ENCODE results near the gene SFI1. TPM values are rescaled to one million over a fixed set of nuclear protein-coding genes. Genes with fewer than 3 reads are reported as not detected.

Gene SFI1
- total RNA-seq, 4 donors from 2014 or later, result 10.2 to 44.1 (median 33.3) TPM

DNA sequence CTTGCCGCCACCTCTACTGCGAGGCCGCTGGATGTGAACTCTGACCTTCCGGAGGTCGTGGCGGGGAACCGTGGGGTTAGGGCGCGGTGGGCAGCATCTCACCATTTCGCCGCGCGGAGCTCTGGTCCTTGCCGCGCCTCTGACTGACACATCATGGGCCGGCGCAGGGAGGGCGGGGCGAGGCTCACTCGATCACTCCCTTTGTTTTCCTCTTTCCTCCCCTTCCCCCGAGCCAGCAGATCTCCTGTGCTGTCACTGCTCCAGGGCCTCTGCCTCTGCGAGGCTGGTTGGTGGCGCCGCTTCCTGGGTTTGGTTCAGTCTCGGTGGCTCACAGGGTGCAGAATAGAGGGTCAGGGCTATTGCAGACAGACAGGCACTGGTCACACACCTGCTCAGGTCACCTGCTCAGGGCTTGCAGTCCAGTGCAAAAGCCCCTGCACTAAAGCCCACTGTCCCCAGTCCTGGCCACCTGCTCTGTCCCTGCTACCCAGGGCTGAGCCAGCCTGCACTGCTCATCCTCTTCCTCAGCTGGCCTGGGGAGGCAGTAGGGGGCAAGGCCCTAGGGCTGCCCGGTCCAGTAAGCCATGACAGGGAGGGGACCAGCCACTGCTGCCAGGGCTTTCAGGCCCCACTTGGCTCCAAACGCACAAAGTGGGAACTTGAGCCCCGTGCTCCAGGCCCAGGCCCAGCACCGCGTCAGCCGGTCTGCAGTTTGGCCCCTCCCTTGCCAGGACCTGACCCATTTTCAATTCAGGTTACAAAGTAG lies 129.5 kb downstream of the SFI1 start:
- H3K27ac ChIP-seq, result peak overlapping the region; percentile 57 to 66
- DNase-seq, result peak; percentile 71 to 73
- peaks cover 0 to 7% of the 10 kb centered on the region in 2 donors for H3K4me1 ChIP-seq

DNA sequence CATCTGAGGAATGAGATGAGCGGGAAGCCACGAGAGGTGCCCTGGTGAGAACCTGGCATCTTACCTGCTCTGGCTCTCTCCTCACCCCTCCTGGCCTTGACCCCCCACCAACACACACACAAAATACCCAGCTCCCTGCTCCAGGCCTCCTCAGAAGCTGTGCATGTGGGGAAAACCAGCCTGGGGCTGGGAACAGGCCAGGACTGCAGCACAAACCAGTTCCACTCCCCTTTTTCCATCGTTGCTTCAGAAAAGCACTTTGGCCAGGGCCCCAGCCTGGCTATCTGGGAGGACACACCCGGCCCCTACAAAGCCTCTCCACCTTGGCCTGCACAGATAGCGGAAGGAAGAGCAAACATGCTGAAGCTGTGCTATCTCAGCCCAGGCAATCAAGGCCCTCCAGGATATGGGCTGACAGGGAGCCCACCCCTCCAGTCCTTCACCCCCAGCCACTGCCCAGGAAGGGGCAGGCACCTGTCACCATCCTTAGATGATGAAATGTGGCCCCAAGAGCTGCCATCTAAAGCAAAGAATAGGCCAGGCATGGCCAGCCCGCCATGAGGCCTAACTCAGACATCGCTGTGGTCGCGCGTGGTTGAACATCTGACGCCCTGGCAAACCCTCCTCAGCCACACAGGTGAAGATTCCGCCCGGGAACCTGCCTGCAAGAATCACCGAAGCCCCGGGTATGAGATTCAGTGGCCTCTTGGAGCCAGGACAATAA lies 130.3 kb downstream of the SFI1 start:
- Histone ChIP-seq H3K27me3 (no peaks in the 10 kb centered on the region), H3K36me3 (no peaks in the 10 kb centered on the region), H3K4me3 (no peak overlapping the region), H3K27ac (peak overlapping the region; percentile 57 to 66), H3K4me1 (peaks cover 0 to 7% of the 10 kb centered on the region in 2 donors), H3K9me3 (no peaks in the 10 kb centered on the region)
- intact Hi-C loops (cut with DNase I; ENCODE audit: low total_unique reads), result no loop called here
- peak in 1 of 2 donors; percentile 52 for DNase-seq
- no peak for TF ChIP-seq POLR2A (IDR thresholded peaks at IDR 0.05)
- no peak for TF ChIP-seq CTCF (IDR thresholded peaks at IDR 0.05)

More for the DNA sequence above, 129.5 kb downstream of the SFI1 start:
- H3K27me3 ChIP-seq, result no peaks in the 10 kb centered on the region
- TF ChIP-seq POLR2A (IDR thresholded peaks at IDR 0.05), result no peak
- TF ChIP-seq CTCF (IDR thresholded peaks at IDR 0.05), result no peak
- peak overlapping the region in 1 of 2 donors; percentile 27 for H3K4me3 ChIP-seq
- intact Hi-C loops (cut with DNase I; ENCODE audit: low total_unique reads), result no loop called here
- H3K9me3 ChIP-seq, result no peaks in the 10 kb centered on the region
- H3K36me3 ChIP-seq, result no peaks in the 10 kb centered on the region

- no peak for DNase-seq
- Histone ChIP-seq H3K4me1 (peaks cover 0 to 7% of the 10 kb centered on the region in 2 donors), H3K27me3 (no peaks in the 10 kb centered on the region), H3K27ac (peak overlapping the region; percentile 57 to 66), H3K36me3 (no peaks in the 10 kb centered on the region), H3K9me3 (no peaks in the 10 kb centered on the region), H3K4me3 (no peak overlapping the region)
- TF ChIP-seq CTCF (IDR thresholded peaks at IDR 0.05), result no peak
- no peak for TF ChIP-seq POLR2A (IDR thresholded peaks at IDR 0.05)
- intact Hi-C loops (cut with DNase I; ENCODE audit: low total_unique reads), result no loop called here
Observed at GRCh38 chr22:31627223-31627731, 130.9 kb downstream of the SFI1 start.

DNA sequence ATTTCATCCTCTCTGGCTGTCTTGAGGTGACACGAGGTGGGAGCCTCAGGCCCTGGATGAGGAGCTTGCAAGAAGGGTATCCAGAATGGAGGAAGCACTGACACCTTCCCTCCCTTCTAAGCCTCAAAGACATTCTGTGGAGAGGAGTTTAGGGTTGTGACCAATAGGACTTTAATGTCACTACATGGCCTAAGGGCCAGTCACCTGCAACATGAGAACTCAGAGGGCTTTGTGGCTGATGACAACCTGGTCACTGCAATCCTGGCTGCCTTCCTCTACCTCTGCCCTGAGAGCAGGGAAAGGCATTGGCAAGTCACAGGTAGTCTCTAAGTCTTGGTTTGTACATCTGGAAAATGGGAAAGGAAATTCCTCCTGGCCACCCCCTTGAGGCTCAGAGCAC lies 132.0 kb downstream of the SFI1 start:
- no peaks in the 10 kb centered on the region for H3K27me3 ChIP-seq
- H3K27ac ChIP-seq, result no peak overlapping the region
- peaks cover 0 to 7% of the 10 kb centered on the region in 2 donors for H3K4me1 ChIP-seq
- no peak for DNase-seq
- no peaks in the 10 kb centered on the region for H3K9me3 ChIP-seq
- intact Hi-C loops (cut with DNase I; ENCODE audit: low total_unique reads), result no loop called here
- TF ChIP-seq POLR2A (IDR thresholded peaks at IDR 0.05), result no peak
- no peak for TF ChIP-seq CTCF (IDR thresholded peaks at IDR 0.05)
- H3K36me3 ChIP-seq, result no peaks in the 10 kb centered on the region
- no peak overlapping the region for H3K4me3 ChIP-seq
